ENCODE measurements around the gene ULK4. TPM values are rescaled to one million over a fixed set of nuclear protein-coding genes. Genes with fewer than 3 reads are reported as not detected.

ULK4 gene
- total and polyA plus RNA-seq, 9 of the 15 experiments (the other 6 are each of a cell fraction or from before 2014, with no cell fraction given), result 3.0 to 5.9 (median 3.5) TPM

- no peak for TF ChIP-seq MGA (IDR thresholded peaks at IDR 0.05)
Observed at GRCh38 chr3:41602121-41602520, 359.8 kb downstream of the ULK4 start (continued).

Data from K562 (cell line).